HG02610 (cell line): ENCODE results near the gene KIF4A.
"Not testable (repeated sequence)": the region's sequence is repeated elsewhere in the genome, so short reads cannot be mapped to it uniquely, and the experiment has no call there.

Experiments
- ATAC-seq: cut with Tn5 transposase; IDR thresholded peaks from one replicate; pipeline ENCODE4 v1.9.1; 2021; ENCODE audit warnings: mild to moderate bottlenecking, moderate library complexity; ENCODE audit not compliant: unreplicated experiment

The KIF4A gene

GRCh38 chrX:70289168-70289792 lies 624 bp upstream of the KIF4A start:
- peak; percentile 18 for ATAC-seq

DNA sequence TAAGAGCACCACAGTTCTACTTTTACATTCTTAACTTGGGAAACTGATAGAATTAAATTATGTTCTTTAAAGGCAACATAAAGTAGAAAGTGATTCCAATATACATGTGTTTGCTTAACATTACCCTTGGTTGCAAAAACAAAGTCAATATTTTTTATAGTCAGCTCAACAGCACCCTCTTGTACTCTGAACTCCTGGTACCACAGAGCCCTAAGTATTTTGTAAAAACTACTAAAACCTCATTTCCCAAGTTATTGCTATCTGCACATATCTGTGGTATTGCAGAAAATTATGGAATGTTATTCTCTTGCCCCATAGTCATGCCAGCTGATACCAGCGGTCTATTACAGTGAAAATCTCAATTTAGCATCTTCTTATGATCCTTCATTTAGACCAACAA lies 2.9 kb downstream of the KIF4A start:
- no peak for ATAC-seq

- no peak for ATAC-seq
These were observed 3.7 kb downstream of the KIF4A start for GRCh38 chrX:70293621-70294020.

- no peak for ATAC-seq
These were observed 11.8 kb downstream of the KIF4A start for GRCh38 chrX:70301716-70302115.

DNA sequence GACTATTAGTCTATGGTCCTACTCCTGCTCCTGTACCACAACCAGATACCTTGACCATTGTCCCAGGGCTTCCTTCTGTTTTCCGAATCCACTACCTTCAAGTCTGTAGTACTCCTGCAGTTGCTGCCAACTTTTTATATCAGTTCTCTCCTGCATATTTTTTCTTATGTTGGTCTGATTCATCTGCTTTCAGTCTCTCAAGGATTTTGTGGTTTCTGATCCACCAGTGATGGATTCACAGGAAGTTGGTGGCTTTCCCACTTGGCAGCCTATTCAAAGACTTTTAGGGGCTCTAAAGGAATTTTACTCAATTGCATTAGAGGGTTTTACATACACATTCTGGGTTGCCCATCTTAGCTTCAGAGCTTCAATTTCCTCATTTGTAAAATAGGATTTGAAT lies 23.6 kb downstream of the KIF4A start:
- no peak for ATAC-seq

DNA sequence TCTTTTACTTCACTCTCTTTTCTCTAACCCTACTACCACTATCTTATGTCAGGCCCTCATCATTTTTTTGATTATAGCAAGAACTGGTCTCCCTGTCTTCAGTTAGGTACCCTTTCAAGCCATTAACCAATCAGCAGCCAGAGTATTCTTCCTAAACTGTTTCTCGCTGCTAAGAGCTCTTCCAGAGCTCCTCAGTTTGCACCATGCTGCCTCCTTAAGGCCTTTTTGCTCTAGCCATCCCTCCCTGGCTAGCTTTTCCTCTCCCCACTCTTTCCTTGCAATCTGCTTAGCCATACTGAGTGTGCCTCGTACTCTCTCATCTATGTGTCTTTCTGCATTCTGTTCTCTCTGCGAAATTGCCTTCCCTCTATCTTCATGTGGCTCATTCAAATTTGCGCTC lies 32.9 kb downstream of the KIF4A start:
- no peak for ATAC-seq

DNA sequence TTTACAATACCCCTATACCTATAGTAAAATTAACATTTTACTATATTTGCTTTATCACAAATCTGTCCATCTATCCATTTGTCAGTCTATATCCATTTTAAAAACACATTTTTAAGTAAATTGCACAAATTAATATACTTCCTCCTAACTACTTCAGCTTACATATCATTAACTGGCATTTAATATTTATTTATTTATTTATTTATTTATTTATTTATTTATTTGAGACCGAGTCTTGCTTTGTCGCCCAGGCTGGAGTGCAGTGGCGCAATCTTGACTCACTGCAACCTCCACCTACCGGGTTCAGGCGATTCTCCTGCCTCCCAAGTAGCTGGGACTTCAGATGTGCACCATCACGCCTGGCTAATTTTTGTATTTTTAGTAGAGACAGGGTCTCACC lies 33.7 kb downstream of the KIF4A start:
- not testable (repeated sequence) for ATAC-seq

DNA sequence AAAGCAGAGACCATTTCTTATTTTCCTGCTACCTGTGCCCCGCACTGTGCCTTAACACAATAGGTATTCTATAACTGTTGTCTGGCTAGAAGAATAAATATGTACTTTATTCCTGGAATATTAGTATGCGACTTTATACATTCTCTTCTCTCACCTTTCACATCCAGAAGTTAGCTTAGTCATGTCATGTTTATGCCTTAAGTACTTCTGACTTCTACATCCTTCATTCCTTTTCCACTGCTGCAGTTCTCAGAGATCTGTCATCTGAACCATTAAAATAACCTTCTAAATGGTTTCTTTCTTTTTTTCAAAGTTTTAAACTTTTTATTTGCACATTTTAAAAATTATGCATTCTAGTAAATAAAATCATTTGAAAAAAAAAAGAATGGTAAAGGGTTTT lies 34.4 kb downstream of the KIF4A start:
- no peak for ATAC-seq

- no peak for ATAC-seq
These were observed 41.3 kb downstream of the KIF4A start for GRCh38 chrX:70331161-70331560.

DNA sequence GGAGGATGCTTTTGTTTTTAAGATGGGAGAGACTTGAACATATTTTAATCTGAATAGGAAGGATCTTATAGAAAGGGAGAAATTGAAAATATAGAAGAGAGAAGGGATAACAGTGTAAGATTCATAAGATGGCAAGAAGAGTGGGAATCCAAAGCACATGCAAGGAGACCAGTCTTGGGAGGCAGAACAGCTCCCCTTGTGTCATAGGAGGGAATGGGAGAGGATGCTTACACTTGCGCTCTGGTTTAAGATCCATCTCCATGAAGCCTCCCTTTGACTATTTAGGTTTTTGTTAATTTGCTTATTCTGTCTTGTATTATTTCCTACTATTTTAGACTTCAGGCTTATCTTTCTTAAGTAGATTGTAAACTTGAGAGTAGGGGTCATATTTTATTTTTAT lies 42.7 kb downstream of the KIF4A start:
- no peak for ATAC-seq

DNA sequence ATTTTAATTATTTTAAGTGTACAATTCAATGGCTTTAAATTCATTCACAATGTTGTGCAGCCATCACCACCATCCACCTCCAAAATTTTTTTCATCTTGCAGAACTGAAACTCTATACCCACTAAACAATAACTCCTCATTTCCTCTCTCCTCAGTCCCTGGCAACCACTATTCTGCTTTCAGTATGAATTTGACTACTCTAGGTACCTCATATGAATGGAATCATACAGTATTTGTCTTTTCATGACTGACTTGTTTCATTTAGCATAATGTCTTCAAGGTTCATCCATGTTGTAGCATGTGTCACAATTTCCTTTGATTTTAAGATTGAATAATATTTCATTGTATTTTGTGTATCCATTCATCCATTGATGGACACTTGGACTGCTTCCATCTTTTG lies 46.9 kb downstream of the KIF4A start:
- ATAC-seq = peak; percentile 100

GRCh38 chrX:70338290-70338689 lies 48.4 kb downstream of the KIF4A start:
- no peak for ATAC-seq

DNA sequence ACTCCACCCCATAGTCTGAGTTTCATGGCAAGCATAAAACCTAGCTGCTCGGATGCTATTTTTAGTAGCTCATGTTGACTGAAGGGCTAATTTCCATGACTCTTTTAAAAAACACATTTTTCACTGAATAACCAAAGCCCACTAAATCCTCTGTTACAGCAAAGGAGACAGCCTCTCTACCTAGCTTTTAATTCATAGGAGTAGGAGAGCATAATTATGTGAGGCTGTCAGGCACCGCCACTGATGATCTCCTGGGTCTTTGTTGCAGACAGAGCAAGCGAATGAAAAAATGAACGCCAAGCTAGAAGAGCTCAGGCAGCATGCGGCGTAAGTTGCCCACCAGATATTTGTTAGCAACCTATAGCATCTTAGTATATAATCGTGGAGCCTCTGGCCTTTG lies 53.5 kb downstream of the KIF4A start:
- ATAC-seq = no peak

DNA sequence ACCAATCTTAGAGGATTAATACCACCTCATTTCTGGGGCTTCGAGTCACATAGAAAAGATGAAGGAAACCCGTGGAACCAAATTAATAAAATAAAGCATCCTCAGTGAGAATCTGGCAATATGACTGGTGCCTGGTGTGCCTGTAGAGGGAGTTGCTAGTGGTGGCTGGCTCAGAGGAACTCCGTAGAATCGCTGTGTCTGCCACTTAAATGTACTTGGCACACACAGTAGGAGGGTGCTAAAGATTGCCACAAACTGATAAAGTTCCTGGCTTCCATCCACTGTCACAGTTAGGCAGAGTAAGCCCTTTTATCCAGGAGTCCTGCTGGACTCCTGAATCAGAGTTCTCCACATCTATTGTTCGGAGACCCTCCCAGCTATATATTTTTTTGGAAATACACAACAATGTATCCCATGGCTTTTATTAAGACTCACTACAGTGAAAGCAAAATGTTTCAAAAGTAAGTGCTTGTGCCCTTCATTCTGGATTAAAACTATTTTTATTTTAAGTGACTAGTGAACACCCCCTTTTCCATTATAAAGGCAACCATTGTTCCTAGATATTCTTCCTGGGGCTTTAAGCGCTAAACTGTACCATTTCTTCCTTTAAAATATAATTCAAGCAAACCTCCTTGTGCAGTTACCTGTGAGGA lies 56.6 kb downstream of the KIF4A start:
- ATAC-seq = no peak

DNA sequence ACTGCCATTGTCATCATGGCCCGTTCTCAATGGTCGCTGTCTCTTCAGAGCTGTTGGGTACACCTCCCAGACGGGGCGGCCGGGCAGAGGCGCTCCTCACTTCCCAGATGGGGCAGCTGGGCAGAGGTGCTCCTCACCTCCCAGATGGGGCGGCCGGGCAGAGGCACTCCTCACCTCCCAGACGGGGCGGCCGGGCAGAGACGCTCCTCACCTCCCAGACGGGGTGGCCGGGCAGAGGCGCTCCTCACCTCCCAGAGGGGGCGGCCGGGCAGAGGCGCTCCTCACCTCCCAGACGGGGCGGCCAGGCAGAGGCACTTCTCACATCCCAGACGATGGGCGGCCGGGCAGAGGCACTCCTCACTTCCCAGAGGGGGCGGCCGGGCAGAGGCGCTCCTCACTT lies 58.9 kb downstream of the KIF4A start:
- ATAC-seq = not testable (repeated sequence)

- ATAC-seq = not testable (repeated sequence)
These were observed 59.6 kb downstream of the KIF4A start for GRCh38 chrX:70349367-70350125.

DNA sequence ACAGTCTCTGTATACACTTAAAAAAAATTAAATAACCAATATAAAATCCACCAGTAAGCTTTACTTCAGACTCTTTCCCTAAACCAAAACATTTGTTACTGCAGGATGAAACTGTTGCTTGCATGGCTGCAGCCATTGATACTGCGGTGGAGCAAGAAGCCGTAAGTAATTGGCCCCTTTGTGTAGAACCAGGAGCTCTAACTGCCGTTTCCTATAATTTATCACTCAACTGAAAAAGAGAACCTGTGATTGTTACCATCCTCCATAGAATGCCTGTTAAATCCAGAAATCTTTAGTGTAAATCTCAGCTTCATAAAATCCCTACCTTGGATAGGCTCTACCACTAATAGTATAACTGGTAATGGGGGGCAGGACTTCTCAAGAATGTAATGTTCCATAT lies 62.6 kb downstream of the KIF4A start:
- no peak for ATAC-seq

- ATAC-seq = no peak
These were observed 63.6 kb downstream of the KIF4A start for GRCh38 chrX:70353514-70353913.

DNA sequence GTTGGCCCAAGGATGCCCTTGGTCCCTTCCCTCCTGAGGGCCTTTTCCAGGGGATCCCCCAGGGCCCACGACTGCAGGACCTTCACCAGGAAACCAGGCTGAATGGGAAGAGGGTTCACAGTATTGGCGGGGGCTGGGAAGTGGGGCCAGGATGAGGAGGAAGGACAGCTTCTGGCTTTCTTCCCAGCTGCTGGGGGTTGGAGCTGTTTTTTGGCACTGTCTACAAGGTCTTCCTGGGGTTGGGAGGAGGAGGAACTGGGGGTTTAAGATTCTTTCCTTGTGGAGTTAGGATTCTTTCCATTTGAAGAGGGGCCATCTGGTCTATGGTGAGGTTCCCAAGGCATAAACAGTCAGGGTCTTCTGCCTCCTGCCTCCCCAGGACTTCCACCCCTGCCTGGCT lies 64.8 kb downstream of the KIF4A start:
- no peak for ATAC-seq

DNA sequence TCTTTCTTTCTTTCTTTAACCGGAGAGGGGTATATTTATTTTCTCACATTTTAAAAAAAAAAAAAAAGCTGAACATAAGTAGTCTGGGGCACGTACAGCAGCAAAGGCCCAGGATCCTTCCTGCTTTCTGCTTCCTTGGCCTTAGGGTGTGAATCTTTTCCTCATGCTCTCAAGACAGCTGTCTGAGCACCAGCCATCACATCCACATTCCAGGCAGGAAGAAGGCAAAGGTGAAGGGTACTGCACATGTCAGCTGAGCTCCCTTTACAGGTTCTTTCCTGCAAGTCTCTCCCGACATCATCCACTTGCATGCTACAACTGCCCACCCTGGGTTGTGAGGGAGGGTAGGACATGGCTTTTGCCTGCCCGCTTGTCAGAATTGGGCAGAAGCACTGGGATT lies 69.6 kb downstream of the KIF4A start:
- ATAC-seq = no peak

GRCh38 chrX:70360366-70360765 lies 70.5 kb downstream of the KIF4A start:
- no peak for ATAC-seq

- not testable (repeated sequence) for ATAC-seq
These were observed 78.8 kb downstream of the KIF4A start for GRCh38 chrX:70368731-70369130.
